ENCODE results near the gene ACAA2. TPM values are rescaled to one million over a fixed set of nuclear protein-coding genes. Genes with fewer than 3 reads are reported as not detected.
"Not testable (repeated sequence)": the region's sequence is repeated elsewhere in the genome, so short reads cannot be mapped to it uniquely, and the experiment has no call there.

ACAA2 gene
- total RNA-seq, 3 donors from 2014 or later, result 29.2 to 31.2 (median 29.3) TPM

DNA sequence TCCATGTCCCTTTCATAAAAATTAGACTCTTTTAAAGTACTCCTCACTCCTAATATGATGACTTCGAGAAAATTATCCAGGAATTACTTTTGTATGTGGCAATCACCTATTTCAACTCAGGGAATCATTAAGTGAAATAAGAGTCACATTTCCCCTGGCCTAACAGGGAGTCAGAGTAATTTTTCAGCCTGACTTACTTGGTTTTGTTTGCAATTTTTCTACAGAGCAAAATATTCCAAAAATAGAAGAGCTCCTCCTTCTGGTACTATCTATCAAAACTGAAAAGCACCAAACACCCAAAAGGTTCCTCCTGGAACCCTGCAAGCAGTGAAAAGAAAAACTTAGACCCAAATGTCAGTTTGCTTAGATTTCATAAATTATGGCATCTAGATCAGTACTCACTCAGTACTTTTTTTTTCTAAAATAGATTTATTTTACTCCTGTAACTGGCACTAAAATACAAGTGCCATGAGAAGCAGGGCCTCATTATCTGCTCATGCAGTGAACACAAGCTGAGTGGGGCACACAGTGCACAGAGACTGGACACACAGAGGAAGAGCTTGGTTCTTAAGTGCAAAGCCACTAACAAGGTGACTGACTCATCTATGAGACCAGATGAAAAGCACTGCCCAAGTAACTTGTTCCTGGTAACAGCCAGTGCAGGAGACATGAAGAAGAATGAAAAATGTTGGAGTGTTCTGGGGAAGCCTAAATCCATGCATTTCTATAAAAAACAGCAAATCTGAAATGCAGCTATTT is 28.7 kb downstream of the ACAA2 start:
- Mint-ChIP-seq H3K4me3 (no peak overlapping the region), H3K27me3 (ENCODE audit: low read depth) (no peaks in the 10 kb centered on the region), H3K36me3 (ENCODE audit: insufficient read depth) (peaks cover 31% of the 10 kb centered on the region), H3K4me1 (ENCODE audit: low read depth) (peaks cover 43% of the 10 kb centered on the region), H3K9me3 (no peaks in the 10 kb centered on the region)
- DNase-seq (no peak), ATAC-seq (no peak)

DNA sequence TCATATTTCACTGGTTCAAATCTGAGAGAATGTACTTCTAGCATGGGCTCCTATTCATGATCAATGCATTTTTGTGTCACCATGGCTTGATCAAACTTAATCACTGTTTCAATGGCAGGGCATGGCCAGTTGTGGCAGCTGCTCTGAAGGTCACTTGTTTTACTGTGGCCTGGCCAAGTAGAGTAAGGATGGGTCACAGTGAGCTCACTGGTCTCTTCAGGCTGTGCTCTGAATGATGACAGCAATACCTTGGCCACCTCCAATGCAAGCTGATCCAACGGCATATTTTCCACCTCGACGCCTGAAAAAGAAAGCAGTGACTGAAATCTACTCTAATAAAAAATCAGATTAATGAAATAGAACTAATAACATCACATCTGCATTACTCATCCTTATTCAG is 29.7 kb downstream of the ACAA2 start:
- H3K4me1 Mint-ChIP-seq (ENCODE audit: low read depth), result peaks cover 35% of the 10 kb centered on the region
- DNase-seq; ATAC-seq; H3K4me3 Mint-ChIP-seq; H3K27me3 Mint-ChIP-seq (ENCODE audit: low read depth); H3K9me3 Mint-ChIP-seq: not testable (repeated sequence)
- peaks cover 34% of the 10 kb centered on the region for H3K36me3 Mint-ChIP-seq (ENCODE audit: insufficient read depth)

DNA sequence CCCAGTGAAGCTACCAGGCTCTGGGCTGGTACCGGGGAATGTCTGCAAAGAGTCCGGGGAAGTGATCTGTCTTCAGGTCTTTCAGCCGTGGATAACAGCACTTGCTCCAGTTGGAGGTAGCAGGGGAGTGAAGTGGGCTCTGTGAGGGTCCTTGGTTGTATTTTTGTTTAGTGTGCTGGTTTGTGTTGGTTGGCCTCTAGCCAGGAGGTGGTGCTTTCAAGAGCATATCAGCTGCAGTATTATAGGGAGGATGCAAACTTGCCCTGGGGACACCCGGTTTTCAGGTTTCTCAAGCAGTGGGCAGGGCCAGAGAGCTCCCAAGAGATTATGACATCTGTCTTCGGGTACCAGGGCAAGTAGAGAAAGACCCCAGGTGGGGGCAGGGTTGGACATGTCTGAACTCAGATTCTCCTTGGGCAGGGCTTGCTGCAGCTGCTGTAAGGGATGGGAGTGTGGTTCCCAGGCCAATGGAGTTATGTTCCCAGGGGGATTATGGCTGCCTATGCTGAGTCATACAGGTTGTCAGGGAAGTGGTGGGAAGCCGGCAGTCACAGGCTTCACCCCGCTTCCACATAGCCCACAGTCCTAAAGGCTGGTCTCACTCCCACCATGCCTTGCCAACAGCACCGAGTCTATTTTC is 34.4 kb downstream of the ACAA2 start:
- no peak overlapping the region for H3K4me3 Mint-ChIP-seq
- no peaks in the 10 kb centered on the region for H3K27me3 Mint-ChIP-seq (ENCODE audit: low read depth)
- ATAC-seq (no peak), DNase-seq (no peak)
- H3K36me3 Mint-ChIP-seq (ENCODE audit: insufficient read depth), result peaks cover 35% of the 10 kb centered on the region
- H3K4me1 Mint-ChIP-seq (ENCODE audit: low read depth), result peaks cover 2% of the 10 kb centered on the region
- H3K9me3 Mint-ChIP-seq, result peaks cover 20% of the 10 kb centered on the region

DNA sequence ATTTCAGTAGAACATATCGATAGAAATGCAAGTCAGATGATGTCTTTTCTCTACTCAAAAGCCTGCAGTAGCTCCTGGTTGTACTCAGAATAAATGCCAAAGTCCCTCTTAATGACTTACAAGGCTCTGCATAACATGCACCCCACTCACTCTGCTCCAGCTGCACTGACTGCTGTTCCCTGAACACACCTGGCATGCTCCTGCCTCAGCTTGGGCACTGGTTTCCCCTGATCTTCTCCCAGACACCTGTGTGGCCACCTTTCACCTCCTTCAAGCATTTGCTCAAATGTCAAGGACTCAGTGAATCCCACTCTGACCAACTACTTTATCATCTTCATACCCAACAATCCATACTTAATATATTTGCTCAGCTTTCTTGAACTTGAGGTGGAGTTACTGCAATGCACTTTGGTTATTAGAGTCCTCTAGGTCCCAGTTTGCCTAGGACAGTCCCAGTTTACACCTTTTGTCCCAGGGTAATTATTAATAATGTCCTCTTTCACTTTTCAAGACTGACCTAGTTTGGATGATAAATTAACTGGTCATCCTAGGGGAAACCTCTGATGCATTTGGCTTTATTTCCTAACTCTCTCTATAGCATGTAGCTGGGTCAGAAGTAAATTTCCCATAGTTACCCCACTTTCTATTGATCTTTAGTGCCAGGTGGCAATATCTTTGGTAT is 44.1 kb downstream of the ACAA2 start:
- no peaks in the 10 kb centered on the region for H3K36me3 Mint-ChIP-seq (ENCODE audit: insufficient read depth)
- H3K4me1 Mint-ChIP-seq (ENCODE audit: low read depth), result no peaks in the 10 kb centered on the region
- DNase-seq (no peak), ATAC-seq (no peak)
- H3K4me3 Mint-ChIP-seq, result no peak overlapping the region
- H3K27me3 Mint-ChIP-seq (ENCODE audit: low read depth), result no peaks in the 10 kb centered on the region
- no peaks in the 10 kb centered on the region for H3K9me3 Mint-ChIP-seq

DNA sequence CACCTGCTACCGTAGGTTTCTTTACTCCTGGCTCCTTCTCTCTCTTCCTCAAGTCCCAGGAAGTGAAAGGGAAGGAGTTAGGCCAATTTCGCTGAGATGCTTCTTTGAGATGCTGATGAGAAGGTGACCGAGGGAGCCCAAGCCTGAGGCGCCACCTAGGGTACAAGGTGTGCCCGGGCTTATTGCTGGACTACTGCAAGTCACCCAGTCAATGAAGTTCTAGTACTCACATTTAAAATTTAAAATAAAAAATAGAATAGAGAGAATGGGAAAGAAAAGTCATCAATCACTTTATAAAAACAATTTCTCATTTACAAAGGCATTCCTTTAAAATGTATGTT is 45.3 kb downstream of the ACAA2 start:
- DNase-seq (no peak), ATAC-seq (no peak)
- no peaks in the 10 kb centered on the region for H3K36me3 Mint-ChIP-seq (ENCODE audit: insufficient read depth)
- no peaks in the 10 kb centered on the region for H3K9me3 Mint-ChIP-seq
- no peaks in the 10 kb centered on the region for H3K4me1 Mint-ChIP-seq (ENCODE audit: low read depth)
- H3K27me3 Mint-ChIP-seq (ENCODE audit: low read depth), result no peaks in the 10 kb centered on the region
- no peak overlapping the region for H3K4me3 Mint-ChIP-seq

DNA sequence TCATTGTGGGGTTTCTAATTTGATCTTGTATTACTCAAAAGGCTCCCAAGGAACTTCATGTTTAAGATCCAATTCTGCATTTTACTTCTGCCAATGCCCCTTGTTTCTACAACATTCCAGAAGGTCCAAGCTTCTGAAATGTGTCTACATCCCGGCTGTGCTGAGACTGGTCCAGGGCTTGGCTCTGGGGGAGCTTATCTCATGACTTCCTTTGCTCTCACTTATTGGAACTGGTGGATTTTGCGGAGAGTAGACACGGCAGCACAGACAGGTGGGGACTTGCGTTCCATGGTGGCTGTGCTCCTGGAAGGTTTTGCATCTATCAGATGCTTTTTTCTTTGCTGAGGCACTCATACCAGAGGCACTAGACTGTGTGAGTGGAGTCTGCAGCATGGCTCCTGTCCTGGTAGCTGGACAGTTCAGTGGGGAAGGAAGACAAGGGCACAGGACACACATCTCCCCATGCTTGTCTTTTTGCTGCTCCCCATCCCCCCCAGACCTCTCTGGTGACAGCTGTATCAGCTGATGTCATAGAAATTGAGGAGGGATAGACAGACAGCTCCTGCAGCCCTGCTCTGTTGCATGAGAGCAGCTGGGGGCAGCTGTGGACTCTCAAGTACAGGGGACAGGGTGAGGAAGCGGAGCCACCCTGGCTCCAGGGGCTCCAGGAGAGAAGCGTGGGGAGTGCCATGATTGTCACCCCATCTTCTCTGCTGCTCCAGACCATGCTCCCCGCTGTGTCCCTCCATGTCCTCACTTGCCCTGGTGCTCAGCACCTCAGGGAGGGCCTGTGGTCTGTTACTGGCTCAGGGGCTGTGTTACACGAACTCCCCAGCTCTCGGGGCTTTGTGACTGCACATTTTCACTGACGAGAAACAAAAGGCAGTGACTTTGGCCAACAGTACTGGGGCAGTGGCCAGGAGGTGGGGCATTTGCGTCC is 46.0 kb downstream of the ACAA2 start:
- H3K9me3 Mint-ChIP-seq, result no peaks in the 10 kb centered on the region
- H3K4me1 Mint-ChIP-seq (ENCODE audit: low read depth), result no peaks in the 10 kb centered on the region
- no peak overlapping the region for H3K4me3 Mint-ChIP-seq
- H3K36me3 Mint-ChIP-seq (ENCODE audit: insufficient read depth), result no peaks in the 10 kb centered on the region
- ATAC-seq, result no peak
- DNase-seq, result no peak
- no peaks in the 10 kb centered on the region for H3K27me3 Mint-ChIP-seq (ENCODE audit: low read depth)

DNA sequence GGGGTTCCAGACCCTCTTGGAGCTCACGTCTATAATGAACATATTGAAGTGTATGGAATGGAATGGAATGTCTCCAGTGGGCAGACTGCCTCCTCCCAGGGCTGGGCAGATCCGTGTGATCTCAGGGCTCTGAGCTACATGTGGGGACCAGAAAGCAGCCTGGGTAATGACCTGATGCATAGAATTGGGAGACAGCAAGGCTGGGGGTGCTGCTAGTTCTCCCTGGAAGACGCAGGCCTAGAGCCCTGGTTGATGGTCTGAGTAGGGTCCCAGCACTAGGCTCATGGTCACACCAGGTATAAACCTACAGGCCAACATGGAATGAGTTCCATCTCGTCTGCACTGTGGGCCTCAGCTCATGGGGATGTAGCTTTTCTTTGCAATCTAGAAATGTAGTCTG is 46.7 kb downstream of the ACAA2 start:
- ATAC-seq, result no peak
- H3K4me3 Mint-ChIP-seq, result no peak overlapping the region

DNA sequence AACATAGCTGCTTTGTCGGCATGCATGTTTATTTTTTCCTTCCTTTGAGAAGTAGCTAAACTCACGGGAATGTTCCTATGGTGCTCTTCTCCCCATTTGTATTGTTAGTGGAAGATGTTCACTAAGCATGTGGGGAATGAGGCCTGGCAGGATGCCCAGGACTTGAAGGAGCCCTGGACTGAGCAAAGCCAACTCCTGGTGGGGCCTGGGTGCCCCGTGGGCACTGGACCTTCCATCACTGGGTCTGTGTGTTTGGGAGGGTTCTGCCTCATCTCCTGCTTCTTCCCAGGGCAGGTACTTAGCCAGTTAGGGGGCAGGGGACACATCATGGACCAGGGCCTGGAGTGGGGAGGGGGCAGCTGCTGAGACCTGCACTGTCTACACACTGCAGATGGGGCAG is 49.3 kb downstream of the ACAA2 start:
- H3K4me1 Mint-ChIP-seq (ENCODE audit: low read depth), result no peaks in the 10 kb centered on the region
- no peak for DNase-seq
- H3K4me3 Mint-ChIP-seq, result no peak overlapping the region
- no peaks in the 10 kb centered on the region for H3K9me3 Mint-ChIP-seq
- no peaks in the 10 kb centered on the region for H3K27me3 Mint-ChIP-seq (ENCODE audit: low read depth)
- H3K36me3 Mint-ChIP-seq (ENCODE audit: insufficient read depth), result no peaks in the 10 kb centered on the region
- peak in 1 of 2 donors; percentile 9 for ATAC-seq

More for the DNA sequence above, 46.7 kb downstream of the ACAA2 start:
- Mint-ChIP-seq H3K9me3 (no peaks in the 10 kb centered on the region), H3K4me1 (ENCODE audit: low read depth) (no peaks in the 10 kb centered on the region), H3K27me3 (ENCODE audit: low read depth) (no peaks in the 10 kb centered on the region), H3K36me3 (ENCODE audit: insufficient read depth) (no peaks in the 10 kb centered on the region)
- DNase-seq, result no peak

DNA sequence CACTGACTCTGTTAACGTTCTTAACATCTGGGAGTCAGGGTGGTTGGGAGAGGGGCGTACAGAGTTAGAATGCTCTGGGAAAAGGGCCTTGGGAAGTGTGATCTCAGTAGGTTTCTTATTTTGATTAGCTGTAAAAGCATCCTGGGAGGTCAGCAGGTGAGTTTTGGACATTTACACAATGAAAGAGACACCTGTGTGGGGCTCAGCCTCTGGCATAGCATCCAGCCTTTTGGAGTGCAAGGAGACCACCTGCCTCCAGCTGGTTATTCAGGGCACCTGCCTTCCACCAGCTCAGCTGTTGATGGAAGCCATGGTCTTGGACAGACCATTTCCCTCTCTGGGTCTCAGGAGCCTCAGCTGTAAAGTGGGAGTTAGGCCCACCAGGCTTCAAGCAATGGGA is 49.7 kb downstream of the ACAA2 start:
- ATAC-seq, result no peak
- no peak for DNase-seq
- Mint-ChIP-seq H3K36me3 (ENCODE audit: insufficient read depth) (no peaks in the 10 kb centered on the region), H3K4me1 (ENCODE audit: low read depth) (no peaks in the 10 kb centered on the region), H3K27me3 (ENCODE audit: low read depth) (no peaks in the 10 kb centered on the region), H3K9me3 (no peaks in the 10 kb centered on the region), H3K4me3 (no peak overlapping the region)

DNA sequence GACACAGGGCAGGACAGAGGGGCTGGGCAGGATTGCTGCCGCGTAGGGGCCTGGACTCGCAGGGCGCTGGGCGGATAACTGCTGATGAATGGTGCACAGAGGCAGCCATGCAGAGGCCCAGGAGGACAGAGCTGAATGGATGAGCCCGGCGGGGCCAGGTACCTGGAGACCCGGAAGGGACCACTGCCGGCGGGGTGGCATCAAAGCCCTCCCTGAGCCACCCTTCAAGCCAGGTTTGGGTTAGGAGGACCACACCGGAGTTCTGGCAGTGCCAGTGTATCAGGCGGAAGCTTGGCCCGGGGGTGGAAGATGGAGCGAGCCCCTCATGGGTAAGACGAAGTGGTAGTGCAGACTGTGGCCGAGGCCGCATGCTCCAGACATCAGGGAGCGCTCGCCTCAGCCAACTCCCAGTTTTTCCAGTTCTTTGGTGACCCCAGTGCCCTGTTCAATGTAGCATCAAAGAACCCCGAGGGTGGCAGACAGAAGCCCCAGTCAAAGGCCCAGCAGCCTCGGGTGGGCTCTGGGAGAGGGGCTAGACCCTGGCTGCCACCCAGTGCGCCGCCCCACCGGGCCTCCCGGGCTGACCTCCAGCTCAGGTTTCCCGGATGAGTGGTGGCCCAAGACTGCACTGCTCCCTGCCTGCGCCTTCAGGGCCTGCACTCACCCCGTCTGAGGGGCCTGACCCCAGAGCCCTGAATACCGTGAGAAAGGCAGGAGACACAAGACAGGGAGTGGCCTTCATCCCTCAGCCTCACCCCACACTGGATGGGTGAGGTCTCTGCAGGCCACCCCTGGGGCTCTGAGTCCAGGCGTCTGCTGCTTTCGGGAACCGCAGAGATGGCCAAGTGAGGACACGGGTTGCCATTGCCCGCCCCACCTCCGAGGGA is 50.9 kb downstream of the ACAA2 start:
- no peaks in the 10 kb centered on the region for H3K36me3 Mint-ChIP-seq (ENCODE audit: insufficient read depth)
- no peaks in the 10 kb centered on the region for H3K4me1 Mint-ChIP-seq (ENCODE audit: low read depth)
- no peak overlapping the region for H3K4me3 Mint-ChIP-seq
- ATAC-seq, result peak in 1 of 2 donors; percentile 12
- no peak for DNase-seq
- H3K9me3 Mint-ChIP-seq, result no peaks in the 10 kb centered on the region
- H3K27me3 Mint-ChIP-seq (ENCODE audit: low read depth), result no peaks in the 10 kb centered on the region

DNA sequence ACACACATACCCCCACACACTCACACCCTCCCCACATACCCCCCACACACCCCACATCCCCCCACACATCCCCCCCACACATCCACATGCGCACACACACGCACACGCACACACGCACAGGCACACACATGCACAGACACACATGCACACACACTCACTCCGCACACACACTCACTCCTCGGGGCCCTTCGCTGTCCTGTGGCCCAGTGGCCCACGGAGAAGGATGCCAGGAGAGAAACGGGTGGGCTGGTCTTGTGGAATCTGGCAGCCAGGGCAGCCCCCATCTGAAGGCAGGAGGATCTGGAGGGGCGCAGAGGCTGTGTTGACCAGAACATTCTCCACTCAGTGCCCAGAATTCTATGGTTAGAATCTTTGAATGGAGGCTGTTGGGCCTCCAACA is 51.6 kb downstream of the ACAA2 start:
- Mint-ChIP-seq H3K4me1 (ENCODE audit: low read depth) (no peaks in the 10 kb centered on the region), H3K27me3 (ENCODE audit: low read depth) (no peaks in the 10 kb centered on the region), H3K4me3 (no peak overlapping the region), H3K36me3 (ENCODE audit: insufficient read depth) (no peaks in the 10 kb centered on the region), H3K9me3 (no peaks in the 10 kb centered on the region)
- no peak for ATAC-seq
- DNase-seq, result no peak

DNA sequence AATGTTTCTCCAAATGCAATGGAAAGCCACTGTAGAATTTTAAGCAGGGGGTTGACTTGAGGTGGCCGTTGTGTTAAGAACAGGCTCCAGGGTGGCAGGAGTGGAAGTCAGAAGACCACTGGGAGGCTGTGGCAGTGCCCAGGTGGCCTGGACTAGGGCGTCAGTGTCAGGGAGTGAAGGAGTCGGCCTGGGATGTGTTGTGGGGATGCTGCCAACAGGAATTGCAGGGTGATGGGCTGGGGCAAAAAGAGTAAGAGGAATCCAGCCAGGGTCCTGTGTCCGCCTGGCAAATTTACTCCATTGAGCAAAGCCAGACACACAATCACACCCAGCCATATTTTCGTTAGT is 55.1 kb downstream of the ACAA2 start:
- Mint-ChIP-seq H3K36me3 (ENCODE audit: insufficient read depth) (no peaks in the 10 kb centered on the region), H3K27me3 (ENCODE audit: low read depth) (no peaks in the 10 kb centered on the region), H3K4me1 (ENCODE audit: low read depth) (no peaks in the 10 kb centered on the region), H3K9me3 (no peaks in the 10 kb centered on the region), H3K4me3 (no peak overlapping the region)
- DNase-seq, result no peak
- no peak for ATAC-seq

DNA sequence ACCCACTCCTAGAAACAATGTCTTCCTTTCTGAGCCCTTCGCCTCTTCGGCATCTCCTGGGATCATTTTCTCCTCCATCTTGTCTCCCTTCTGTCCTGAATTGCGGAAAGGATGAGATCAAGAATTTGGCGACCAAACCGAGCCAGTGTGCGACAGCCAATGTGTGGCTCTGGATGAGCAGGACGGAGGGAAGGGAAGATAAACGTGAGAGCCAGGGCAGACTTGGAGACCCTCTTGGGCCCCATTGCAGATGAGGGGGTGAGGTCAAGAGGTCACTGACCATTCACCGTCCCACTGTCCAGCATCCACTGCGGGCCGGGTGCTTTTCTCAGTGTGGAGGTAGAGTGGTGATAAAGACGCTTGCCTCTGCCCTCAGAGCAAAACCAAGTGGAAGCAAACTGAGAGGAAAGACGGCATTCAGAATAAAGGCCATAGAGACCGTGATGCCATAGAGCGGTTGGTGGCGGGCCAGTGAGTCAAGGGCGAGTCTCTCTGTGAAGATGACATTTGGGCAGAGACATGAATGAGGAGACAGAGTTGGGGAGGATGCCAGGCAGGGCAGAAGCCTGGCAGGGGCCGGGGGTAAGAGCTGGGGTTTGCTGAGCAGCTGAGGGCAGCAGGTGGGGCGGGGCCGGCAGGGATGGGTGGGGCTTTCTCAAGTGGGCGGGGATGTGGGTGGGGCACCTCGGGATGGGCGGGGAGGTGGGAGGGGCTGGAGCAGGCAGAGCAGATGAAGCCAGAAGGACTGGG is 55.6 kb downstream of the ACAA2 start:
- no peak for ATAC-seq
- H3K4me1 Mint-ChIP-seq (ENCODE audit: low read depth), result peaks cover 2% of the 10 kb centered on the region
- no peaks in the 10 kb centered on the region for H3K36me3 Mint-ChIP-seq (ENCODE audit: insufficient read depth)
- H3K27me3 Mint-ChIP-seq (ENCODE audit: low read depth), result no peaks in the 10 kb centered on the region
- no peaks in the 10 kb centered on the region for H3K9me3 Mint-ChIP-seq
- H3K4me3 Mint-ChIP-seq, result no peak overlapping the region
- no peak for DNase-seq

All from activated T-cell treated with anti-CD3 and anti-CD28 coated beads, Interleukin-2, amount 50 U/mL, for 4 hours (primary cell).